Kidney epithelial cell (primary cell): Measurements from ENCODE around the gene MMP2. TPM values are rescaled to one million over a fixed set of nuclear protein-coding genes. Genes with fewer than 3 reads are reported as not detected.

ENCODE experiments used
- DNase-seq: peaks from one replicate; pipeline ENCODE4 v3.0.0-alpha.2; 2010; ENCODE audit warnings: low read depth
- H3K27me3 ChIP-seq: 2 replicates; pipeline ENCODE4 v1.6.0; 2011; ENCODE audit warnings: low read length; ENCODE audit not compliant: control insufficient read depth, insufficient read depth
- H3K36me3 ChIP-seq: 2 replicates; pipeline ENCODE4 v1.5.1; 2011; ENCODE audit warnings: low read length; ENCODE audit not compliant: control insufficient read depth, insufficient read depth
- H3K4me3 ChIP-seq: 2 replicates; pipeline ENCODE4 v1.5.1; 2011; ENCODE audit warnings: low read depth, mild to moderate bottlenecking, control low read depth, low read length
- CTCF ChIP-seq: IDR thresholded peaks from 2 replicates; pipeline ENCODE4 v1.5.1; 2011; ENCODE audit warnings: mild to moderate bottlenecking, moderate library complexity, low read length, control low read depth, inconsistent platforms; ENCODE audit not compliant: insufficient read depth, poor library complexity, severe bottlenecking
- total RNA-seq: library from RNA; depleted of rRNA; stranded (reverse); fragments of >200 nt; gene quantifications from 2 replicates; pipeline ENCODE4 v1.2.3, GENCODE V29; 2015

MMP2 gene
- total RNA-seq, 1 donor from 2014 or later, result 188 TPM

DNA sequence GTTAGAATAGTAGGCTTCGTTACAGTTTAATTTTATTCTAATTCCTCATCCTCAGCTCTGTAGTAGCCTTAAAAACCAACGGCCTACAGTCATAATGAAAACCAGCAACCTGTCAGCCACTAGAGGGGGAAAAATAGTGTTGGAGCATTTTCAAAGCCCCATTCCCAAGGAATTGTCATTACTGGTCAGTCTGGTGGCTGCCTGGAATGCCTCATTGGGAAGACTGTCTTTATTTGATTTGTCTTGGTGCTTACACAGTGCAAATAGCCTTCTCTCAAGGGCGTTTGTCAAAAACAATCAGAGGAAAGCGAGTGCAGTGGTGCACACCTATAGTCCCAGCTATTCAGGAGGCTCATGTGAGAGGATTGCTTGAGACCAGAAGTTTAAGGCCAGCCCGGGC lies 34.6 kb downstream of the MMP2 start:
- Histone ChIP-seq H3K36me3 (no peaks in the 10 kb centered on the region), H3K4me3 (no peak overlapping the region), H3K27me3 (no peaks in the 10 kb centered on the region)
- no peak for DNase-seq
- no peak for TF ChIP-seq CTCF

GRCh38 chr16:55515111-55515510 lies 36.1 kb downstream of the MMP2 start:
- no peak overlapping the region for H3K4me3 ChIP-seq
- no peak for TF ChIP-seq CTCF
- H3K36me3 ChIP-seq, result no peaks in the 10 kb centered on the region
- no peaks in the 10 kb centered on the region for H3K27me3 ChIP-seq
- DNase-seq, result no peak

GRCh38 chr16:55521792-55522191 lies 42.8 kb downstream of the MMP2 start:
- H3K27me3 ChIP-seq, result no peaks in the 10 kb centered on the region
- no peak for DNase-seq
- H3K36me3 ChIP-seq, result no peaks in the 10 kb centered on the region
- TF ChIP-seq CTCF, result no peak
- H3K4me3 ChIP-seq, result no peak overlapping the region

DNA sequence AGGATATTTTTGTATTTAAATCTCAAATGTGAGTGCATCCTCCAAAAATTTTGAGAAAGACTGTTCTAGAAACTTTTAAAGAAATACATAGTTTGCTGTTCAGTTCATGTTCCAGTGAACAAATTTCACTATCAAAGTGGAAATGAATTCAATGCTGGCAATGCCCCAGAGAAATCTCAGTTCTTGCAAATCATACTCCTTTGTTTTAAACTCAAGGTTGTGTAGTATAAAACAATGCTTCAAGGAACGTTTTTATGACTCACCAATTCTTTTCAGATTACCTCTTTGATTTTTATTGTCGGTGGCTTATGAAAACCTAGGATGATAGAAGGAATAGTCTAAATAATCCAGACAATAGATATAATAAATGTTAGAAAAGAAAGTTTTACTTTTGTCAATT lies 47.4 kb downstream of the MMP2 start:
- TF ChIP-seq CTCF, result no peak
- Histone ChIP-seq H3K27me3 (no peaks in the 10 kb centered on the region), H3K4me3 (no peak overlapping the region), H3K36me3 (no peaks in the 10 kb centered on the region)
- DNase-seq, result no peak

- Histone ChIP-seq H3K36me3 (no peaks in the 10 kb centered on the region), H3K27me3 (no peaks in the 10 kb centered on the region), H3K4me3 (no peak overlapping the region)
- no peak for DNase-seq
- no peak for TF ChIP-seq CTCF
Measured at GRCh38 chr16:55527885-55528284, 48.9 kb downstream of the MMP2 start.

GRCh38 chr16:55529018-55529417 lies 50.0 kb downstream of the MMP2 start:
- Histone ChIP-seq H3K27me3 (no peaks in the 10 kb centered on the region), H3K4me3 (no peak overlapping the region), H3K36me3 (no peaks in the 10 kb centered on the region)
- TF ChIP-seq CTCF, result no peak
- no peak for DNase-seq
